Loucy (cell line): ENCODE results near the gene PLXNA3.
"Not testable (repeated sequence)": the region's sequence is repeated elsewhere in the genome, so short reads cannot be mapped to it uniquely, and the experiment has no call there.

ENCODE experiments used
- H2AFZ ChIP-seq: fragments of 200-600 bp; sonication (generic); 2 replicates; pipeline ENCODE4 v1.6.0; 2016; ENCODE audit warnings: antibody characterized with exemption, mild to moderate bottlenecking, low read length, moderate library complexity
- H3F3A ChIP-seq: fragments of 200-600 bp; 2 replicates; pipeline ENCODE4 v1.6.0; 2016; ENCODE audit warnings: antibody characterized with exemption, low read depth, mild to moderate bottlenecking
- H3K27me3 ChIP-seq: fragments of 200-600 bp; sonication (generic); 2 replicates; pipeline ENCODE4 v1.6.1; 2014; ENCODE audit warnings: low read length, mild to moderate bottlenecking; ENCODE audit not compliant: insufficient read depth, poor library complexity, severe bottlenecking
- H3K36me3 ChIP-seq: fragments of 200-600 bp; sonication (generic); 2 replicates; pipeline ENCODE4 v1.6.1; 2016; ENCODE audit warnings: low read length; ENCODE audit not compliant: insufficient read depth
- H3K4me1 ChIP-seq: fragments of 200-600 bp; sonication (generic); 2 replicates; pipeline ENCODE4 v1.5.1; 2014; ENCODE audit warnings: low read length, mild to moderate bottlenecking; ENCODE audit not compliant: insufficient read depth, poor library complexity, severe bottlenecking
- H3K4me2 ChIP-seq: fragments of 200-600 bp; sonication (generic); 2 replicates; pipeline ENCODE4 v1.6.0; 2014; ENCODE audit warnings: antibody characterized with exemption, low read length, low read depth, mild to moderate bottlenecking; ENCODE audit not compliant: poor library complexity, severe bottlenecking
- H3K4me3 ChIP-seq: fragments of 200-600 bp; sonication (generic); 2 replicates; pipeline ENCODE4 v1.5.1; 2014; ENCODE audit warnings: low read length, mild to moderate bottlenecking, mixed read lengths; ENCODE audit not compliant: poor library complexity, severe bottlenecking
- H3K79me2 ChIP-seq: fragments of 200-600 bp; sonication (generic); 2 replicates; pipeline ENCODE4 v1.6.1; 2014; ENCODE audit warnings: low read length; ENCODE audit not compliant: insufficient read depth
- H3K9ac ChIP-seq: fragments of 200-600 bp; sonication (generic); 2 replicates; pipeline ENCODE4 v1.6.0; 2014; ENCODE audit warnings: mild to moderate bottlenecking, low read depth, low read length, moderate library complexity; ENCODE audit not compliant: poor library complexity, severe bottlenecking
- H3K9me2 ChIP-seq: fragments of 200-600 bp; sonication (generic); replicated peaks from 2 replicates; pipeline ENCODE4 v1.6.1; 2016; ENCODE audit warnings: low read depth, low read length, mixed read lengths
- H3K9me3 ChIP-seq: fragments of 200-600 bp; sonication (generic); 2 replicates; pipeline ENCODE4 v1.6.1; 2014; ENCODE audit warnings: mild to moderate bottlenecking, antibody characterized with exemption, low read length, low read depth; ENCODE audit not compliant: insufficient read depth
- H4K20me1 ChIP-seq: fragments of 200-600 bp; sonication (generic); 2 replicates; pipeline ENCODE4 v1.6.0; 2014; ENCODE audit warnings: antibody characterized with exemption, low read length, mild to moderate bottlenecking; ENCODE audit not compliant: insufficient read depth, poor library complexity, severe bottlenecking
- CTCF ChIP-seq: fragments of 200-600 bp; sonication (generic); conservative IDR thresholded peaks from 2 replicates; pipeline ENCODE4 v1.5.1; 2014; ENCODE audit warnings: mild to moderate bottlenecking, antibody characterized with exemption, low read length
- EZH2phosphoT487 ChIP-seq: fragments of 200-600 bp; IDR thresholded peaks from 2 replicates; pipeline ENCODE4 v1.6.1; 2018; ENCODE audit warnings: antibody characterized with exemption, mild to moderate bottlenecking, moderate library complexity, borderline replicate concordance

PLXNA3 gene

GRCh38 chrX:154495472-154495922 is 37.4 kb downstream of the PLXNA3 start:
- Histone ChIP-seq H2AFZ (no peak overlapping the region), H3K4me1 (no peaks in the 10 kb centered on the region)

DNA sequence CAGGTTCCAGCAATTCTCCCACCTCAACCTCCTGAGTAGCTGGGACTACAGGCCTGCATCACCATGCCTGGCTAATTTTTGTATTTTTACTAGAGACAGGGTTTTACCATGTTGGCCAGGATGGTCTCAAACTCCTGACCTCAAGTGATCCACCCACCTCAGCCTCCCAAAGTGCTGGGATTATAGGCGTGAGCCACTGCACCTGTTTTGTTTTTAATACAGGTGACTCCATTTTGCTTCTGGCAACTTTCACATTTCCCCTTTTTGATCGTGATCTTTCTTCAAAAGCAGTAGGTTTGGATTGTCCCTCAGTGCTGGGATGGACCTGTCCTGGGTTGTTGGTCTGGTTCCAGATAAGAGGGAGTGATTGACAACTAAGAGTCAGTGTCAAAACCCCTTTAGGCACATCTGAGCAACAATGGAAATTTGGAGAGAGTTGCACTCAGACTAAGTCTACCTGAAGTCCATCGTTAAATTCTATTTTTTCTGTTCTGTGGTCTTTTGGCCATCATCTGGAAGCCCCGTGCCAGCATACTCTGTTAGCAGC is 38.6 kb downstream of the PLXNA3 start:
- H3K4me3 ChIP-seq, H2AFZ ChIP-seq, H3K27me3 ChIP-seq, H3K4me1 ChIP-seq, H3K9ac ChIP-seq, H3F3A ChIP-seq, H3K9me2 ChIP-seq, H3K4me2 ChIP-seq, H3K36me3 ChIP-seq, H3K79me2 ChIP-seq, H3K9me3 ChIP-seq, H4K20me1 ChIP-seq: not testable (repeated sequence)

More at GRCh38 chrX:154495472-154495922, 37.4 kb downstream of the PLXNA3 start:
- TF ChIP-seq CTCF (no peak), EZH2phosphoT487 (no peak)
- H3K4me3 ChIP-seq = no peak overlapping the region
- no peaks in the 10 kb centered on the region for H3K36me3 ChIP-seq
- H3K9me2 ChIP-seq = no peaks in the 10 kb centered on the region
- H3K9ac ChIP-seq = no peak overlapping the region
- H3F3A ChIP-seq = no peaks in the 10 kb centered on the region
- H4K20me1 ChIP-seq = no peaks in the 10 kb centered on the region
- no peaks in the 10 kb centered on the region for H3K27me3 ChIP-seq
- H3K9me3 ChIP-seq = no peaks in the 10 kb centered on the region
- H3K4me2 ChIP-seq = no peak overlapping the region
- no peaks in the 10 kb centered on the region for H3K79me2 ChIP-seq

DNA sequence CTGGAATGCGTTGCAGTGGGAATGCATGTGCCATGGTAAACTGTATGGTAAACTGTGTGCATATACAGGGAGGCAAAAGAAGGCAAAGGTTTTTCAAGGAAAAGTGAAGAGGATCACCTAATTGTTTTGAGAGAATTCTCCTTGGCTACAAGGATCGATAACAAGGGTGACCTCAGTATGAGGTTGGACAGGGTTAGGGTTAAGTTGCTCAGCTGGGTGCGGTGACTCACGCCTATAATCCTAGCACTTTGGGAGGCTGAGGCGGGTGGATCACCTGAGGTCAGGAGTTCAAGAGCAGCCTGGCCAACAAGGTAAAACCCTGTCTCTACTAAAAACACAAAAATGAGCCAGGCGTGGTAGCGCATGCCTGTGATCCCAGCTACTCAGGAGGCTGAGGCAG is 43.3 kb downstream of the PLXNA3 start:
- not testable (repeated sequence) for H3K9ac ChIP-seq, H3K27me3 ChIP-seq

DNA sequence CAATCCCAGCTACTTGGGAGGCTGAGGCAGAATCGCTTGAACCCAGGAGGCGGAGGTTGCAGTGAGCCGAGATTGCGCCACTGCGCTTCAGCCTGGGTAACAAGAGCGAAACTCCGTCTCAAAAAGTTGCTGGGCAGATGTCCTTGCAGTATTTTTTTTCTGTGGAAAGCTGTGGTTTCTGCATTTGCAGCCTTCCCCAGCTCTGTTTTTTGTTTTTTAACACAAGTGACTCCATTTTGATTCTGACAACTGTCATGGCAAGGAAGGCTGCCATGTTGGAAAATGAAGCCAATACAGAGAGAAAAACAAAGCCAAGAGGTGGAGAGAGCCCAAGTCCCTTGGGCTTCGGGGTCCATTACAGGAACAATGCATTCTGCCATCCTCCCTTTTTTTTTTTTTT is 44.0 kb downstream of the PLXNA3 start:
- TF ChIP-seq CTCF (no peak), EZH2phosphoT487 (no peak)

More for the DNA sequence above, 43.3 kb downstream of the PLXNA3 start:
- H3K4me3 ChIP-seq, H3K9me2 ChIP-seq, H4K20me1 ChIP-seq, H3K4me2 ChIP-seq, H3K4me1 ChIP-seq, H3K36me3 ChIP-seq, H3F3A ChIP-seq, H3K9me3 ChIP-seq, H3K79me2 ChIP-seq, H2AFZ ChIP-seq: not testable (repeated sequence)

More for the DNA sequence above, 44.0 kb downstream of the PLXNA3 start:
- Histone ChIP-seq H4K20me1 (no peaks in the 10 kb centered on the region), H3K9me2 (no peaks in the 10 kb centered on the region), H3K4me1 (no peaks in the 10 kb centered on the region), H3F3A (no peaks in the 10 kb centered on the region), H3K4me2 (no peak overlapping the region), H3K9me3 (no peaks in the 10 kb centered on the region), H3K36me3 (no peaks in the 10 kb centered on the region), H2AFZ (no peak overlapping the region), H3K27me3 (no peaks in the 10 kb centered on the region), H3K4me3 (no peak overlapping the region), H3K79me2 (no peaks in the 10 kb centered on the region), H3K9ac (no peak overlapping the region)
